Measurements from ENCODE around the gene PBX3. TPM values are rescaled to one million over a fixed set of nuclear protein-coding genes. Genes with fewer than 3 reads are reported as not detected.

Gene PBX3
- polyA plus RNA-seq, 1 donor (not counting 4 experiments of a cell fraction or from before 2014, with no cell fraction given) = 26.3 TPM

DNA sequence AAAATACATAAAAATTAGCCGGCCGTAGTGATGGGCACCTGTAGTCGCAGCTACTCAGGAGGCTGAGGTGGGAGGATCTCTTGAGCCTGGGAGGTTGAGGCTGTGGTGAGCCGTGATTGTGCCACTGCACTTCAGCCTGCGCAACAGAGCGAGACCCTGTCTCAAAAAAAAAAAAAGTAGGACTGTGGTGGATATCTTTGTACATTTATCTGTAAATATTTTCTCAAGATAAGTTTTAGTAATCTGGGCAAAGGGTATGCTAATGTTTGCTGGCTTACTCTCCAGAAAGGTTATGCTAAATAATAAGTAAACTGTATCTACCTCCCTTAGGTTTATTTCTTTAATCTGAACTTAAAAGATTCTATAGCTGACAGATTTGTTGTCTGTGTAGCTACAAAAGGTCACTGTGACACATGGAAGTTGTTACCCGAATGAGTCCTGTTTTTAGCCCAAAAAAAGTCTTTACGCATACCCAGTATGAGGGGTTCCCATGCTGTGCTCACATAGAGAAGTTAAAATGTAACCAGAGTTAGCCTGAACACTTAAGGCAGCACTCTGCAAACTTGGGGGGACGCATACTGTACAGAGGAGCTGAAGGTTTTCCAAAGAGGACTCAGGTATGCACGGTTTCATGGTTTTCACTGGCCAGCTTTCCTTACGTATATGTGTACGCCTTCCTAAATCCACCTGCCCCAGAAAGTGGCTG lies 206.3 kb downstream of the PBX3 start:
- H2AFZ ChIP-seq (ENCODE audit: control insufficient read depth, low read length) = no peak overlapping the region
- H3K36me3 ChIP-seq (ENCODE audit: control insufficient read depth in 2 of 2, extremely low read depth in 1 of 2, insufficient read depth in 2 of 2, low read length in 2 of 2) = peaks cover 0 to 2% of the 10 kb centered on the region in 2 experiments
- DNase-seq (ENCODE audit: low read depth, low spot score) (no peak), FAIRE-seq (no peak)
- H3K9me1 ChIP-seq (ENCODE audit: control insufficient read depth, extremely low read depth, insufficient read depth, low read length) = no peaks in the 10 kb centered on the region
- H3K79me2 ChIP-seq (ENCODE audit: control insufficient read depth, insufficient read depth, low read length) = no peaks in the 10 kb centered on the region
- H3K4me1 ChIP-seq (ENCODE audit: control insufficient read depth, extremely low read depth, insufficient read depth, low read length) = peaks cover 15% of the 10 kb centered on the region
- no peak overlapping the region for H3K4me2 ChIP-seq (ENCODE audit: control insufficient read depth, extremely low read depth, insufficient read depth, low read depth, low read length)
- H3K4me3 ChIP-seq (ENCODE audit: control insufficient read depth in 2 of 3, extremely low read depth in 1 of 3, insufficient read depth in 2 of 3, low read depth in 1 of 3, low read length in 3 of 3) = no peak overlapping the region
- H4K20me1 ChIP-seq (ENCODE audit: control insufficient read depth, extremely low read depth, insufficient read depth, low read length) = no peaks in the 10 kb centered on the region
- no peak overlapping the region for H3K9ac ChIP-seq (ENCODE audit: control insufficient read depth, extremely low read depth, insufficient read depth, low read length)
- H3K27me3 ChIP-seq (ENCODE audit: control insufficient read depth, extremely low read depth, insufficient read depth, low read length) = no peaks in the 10 kb centered on the region
- TF ChIP-seq EZH2 (IDR thresholded peaks at IDR 0.05; ENCODE audit: low read length) = no peak
- TF ChIP-seq, protein P1, sequence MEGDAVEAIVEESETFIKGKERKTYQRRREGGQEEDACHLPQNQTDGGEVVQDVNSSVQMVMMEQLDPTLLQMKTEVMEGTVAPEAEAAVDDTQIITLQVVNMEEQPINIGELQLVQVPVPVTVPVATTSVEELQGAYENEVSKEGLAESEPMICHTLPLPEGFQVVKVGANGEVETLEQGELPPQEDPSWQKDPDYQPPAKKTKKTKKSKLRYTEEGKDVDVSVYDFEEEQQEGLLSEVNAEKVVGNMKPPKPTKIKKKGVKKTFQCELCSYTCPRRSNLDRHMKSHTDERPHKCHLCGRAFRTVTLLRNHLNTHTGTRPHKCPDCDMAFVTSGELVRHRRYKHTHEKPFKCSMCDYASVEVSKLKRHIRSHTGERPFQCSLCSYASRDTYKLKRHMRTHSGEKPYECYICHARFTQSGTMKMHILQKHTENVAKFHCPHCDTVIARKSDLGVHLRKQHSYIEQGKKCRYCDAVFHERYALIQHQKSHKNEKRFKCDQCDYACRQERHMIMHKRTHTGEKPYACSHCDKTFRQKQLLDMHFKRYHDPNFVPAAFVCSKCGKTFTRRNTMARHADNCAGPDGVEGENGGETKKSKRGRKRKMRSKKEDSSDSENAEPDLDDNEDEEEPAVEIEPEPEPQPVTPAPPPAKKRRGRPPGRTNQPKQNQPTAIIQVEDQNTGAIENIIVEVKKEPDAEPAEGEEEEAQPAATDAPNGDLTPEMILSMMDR (optimal IDR thresholded peaks at IDR 0.05 in 1 of 3, IDR thresholded peaks at IDR 0.05 in 1 of 3, conservative IDR thresholded peaks at IDR 0.05 in 1 of 3; ENCODE audit: extremely low read depth in 1 of 3, insufficient read depth in 2 of 3, low read length in 3 of 3) = no peak
- H3K27ac ChIP-seq (ENCODE audit: control insufficient read depth, insufficient read depth, low read length) = no peak overlapping the region
- dilution Hi-C loops (cut with MboI; ENCODE audit: extremely low pct_ligation_motif_present, low sequenced_read_pairs) = no loop called here
- no peaks in the 10 kb centered on the region for H3K9me3 ChIP-seq (ENCODE audit: control insufficient read depth, low read depth, low read length)

DNA sequence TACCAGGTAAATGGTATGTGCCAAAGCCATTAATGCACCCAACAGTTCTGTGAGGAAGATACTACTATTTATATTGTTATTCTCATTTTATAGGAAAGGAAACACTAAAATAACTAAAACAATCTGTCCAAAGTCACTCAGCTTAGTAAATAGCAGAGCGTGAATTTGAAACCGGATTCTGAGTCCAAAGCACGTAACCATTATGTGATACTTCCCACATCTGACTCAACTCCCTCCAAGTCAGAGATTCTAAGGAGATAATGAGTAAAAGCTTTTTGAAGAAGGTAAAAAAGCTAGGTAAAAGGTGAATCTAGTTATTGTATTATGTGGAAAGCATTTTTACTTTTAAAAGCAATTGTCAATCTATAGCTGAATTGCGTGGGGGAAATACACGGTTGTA lies 208.9 kb downstream of the PBX3 start:
- Histone ChIP-seq H3K9ac (ENCODE audit: control insufficient read depth, extremely low read depth, insufficient read depth, low read length) (no peak overlapping the region), H3K4me1 (ENCODE audit: control insufficient read depth, extremely low read depth, insufficient read depth, low read length) (no peaks in the 10 kb centered on the region), H3K36me3 (ENCODE audit: control insufficient read depth in 2 of 2, extremely low read depth in 1 of 2, insufficient read depth in 2 of 2, low read length in 2 of 2) (peaks cover 3 to 8% of the 10 kb centered on the region in 2 experiments), H3K4me3 (ENCODE audit: control insufficient read depth in 2 of 3, extremely low read depth in 1 of 3, insufficient read depth in 2 of 3, low read depth in 1 of 3, low read length in 3 of 3) (no peak overlapping the region), H3K9me3 (ENCODE audit: control insufficient read depth, low read depth, low read length) (no peaks in the 10 kb centered on the region), H3K9me1 (ENCODE audit: control insufficient read depth, extremely low read depth, insufficient read depth, low read length) (no peaks in the 10 kb centered on the region), H3K79me2 (ENCODE audit: control insufficient read depth, insufficient read depth, low read length) (no peaks in the 10 kb centered on the region), H2AFZ (ENCODE audit: control insufficient read depth, low read length) (no peak overlapping the region), H3K27ac (ENCODE audit: control insufficient read depth, insufficient read depth, low read length) (no peak overlapping the region), H4K20me1 (ENCODE audit: control insufficient read depth, extremely low read depth, insufficient read depth, low read length) (no peaks in the 10 kb centered on the region), H3K27me3 (ENCODE audit: control insufficient read depth, extremely low read depth, insufficient read depth, low read length) (no peaks in the 10 kb centered on the region), H3K4me2 (ENCODE audit: control insufficient read depth, extremely low read depth, insufficient read depth, low read depth, low read length) (no peak overlapping the region)
- no peak for FAIRE-seq
- dilution Hi-C loops (cut with MboI; ENCODE audit: extremely low pct_ligation_motif_present, low sequenced_read_pairs) = no loop called here
- no peak for DNase-seq (ENCODE audit: low read depth, low spot score)
- TF ChIP-seq EZH2 (IDR thresholded peaks at IDR 0.05; ENCODE audit: low read length) = no peak
- TF ChIP-seq, protein P1 (optimal IDR thresholded peaks at IDR 0.05 in 1 of 3, IDR thresholded peaks at IDR 0.05 in 1 of 3, conservative IDR thresholded peaks at IDR 0.05 in 1 of 3; ENCODE audit: extremely low read depth in 1 of 3, insufficient read depth in 2 of 3, low read length in 3 of 3) = no peak
